ENCODE measurements around the gene PDPK1. TPM values are rescaled to one million over a fixed set of nuclear protein-coding genes. Genes with fewer than 3 reads are reported as not detected.

PDPK1 gene
- total RNA-seq, 1 experiment from 2014 or later: 31.6 TPM

DNA sequence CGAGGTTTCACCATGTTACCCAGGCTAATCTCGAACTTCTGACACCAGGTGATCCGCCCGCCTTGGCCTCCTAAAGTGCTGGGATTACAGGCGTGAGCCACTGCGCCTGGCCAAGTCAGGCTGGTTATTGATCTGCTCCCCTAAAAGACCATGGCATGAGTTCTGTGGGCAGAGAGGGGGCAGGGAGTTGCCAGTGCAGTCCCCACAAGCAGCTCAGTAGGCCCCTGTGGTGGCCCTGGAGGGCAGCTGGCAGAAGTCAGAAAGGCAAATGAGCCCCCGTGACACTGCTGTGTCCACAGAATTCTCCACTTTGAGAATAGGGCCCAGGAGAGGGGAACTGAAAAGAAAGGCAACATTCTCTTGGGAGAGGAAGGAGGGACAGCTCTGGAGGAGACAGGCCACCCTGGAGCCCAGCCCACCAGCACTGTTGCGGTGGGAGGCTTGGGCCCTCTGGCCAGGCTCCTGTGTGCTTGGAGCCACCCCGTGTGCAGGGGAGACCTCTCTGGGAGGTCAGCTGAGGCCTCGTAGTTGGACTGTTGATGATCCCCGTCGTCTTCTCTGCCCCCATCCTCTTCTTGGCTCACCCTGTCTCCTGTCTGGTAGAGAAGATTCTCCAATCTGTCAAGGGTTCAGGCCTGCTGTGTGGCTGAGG is 19.7 kb upstream of the PDPK1 start:
- DNase-seq (ENCODE audit: low spot score): no peak
- Histone ChIP-seq H3K4me1 (ENCODE audit: insufficient read depth, low read length, poor library complexity, severe bottlenecking) (peaks cover 20% of the 10 kb centered on the region), H3K27me3 (replicated peaks; ENCODE audit: insufficient read depth, low read depth, low read length, poor library complexity) (no peaks in the 10 kb centered on the region), H3K4me3 (ENCODE audit: low read depth, low read length, poor library complexity, severe bottlenecking) (no peak overlapping the region), H3K9me3 (ENCODE audit: low read depth, low read length, poor library complexity, severe bottlenecking) (no peaks in the 10 kb centered on the region), H3K27ac (ENCODE audit: low read depth, low read length, poor library complexity, severe bottlenecking) (peak overlapping the region; percentile 42), H3K36me3 (ENCODE audit: insufficient read depth, low read length, poor library complexity, severe bottlenecking) (peaks cover 3% of the 10 kb centered on the region)
- BruUV-seq (replicated peaks): no TSS peak
- intact Hi-C loops (cut with micrococcal nuclease; ENCODE audit: unreplicated experiment): no loop called here
- no peak for TF ChIP-seq EZH2 (IDR thresholded peaks at IDR 0.05; ENCODE audit: borderline replicate concordance, low read depth, low read length, poor library complexity, severe bottlenecking)
- TF ChIP-seq, protein P1, sequence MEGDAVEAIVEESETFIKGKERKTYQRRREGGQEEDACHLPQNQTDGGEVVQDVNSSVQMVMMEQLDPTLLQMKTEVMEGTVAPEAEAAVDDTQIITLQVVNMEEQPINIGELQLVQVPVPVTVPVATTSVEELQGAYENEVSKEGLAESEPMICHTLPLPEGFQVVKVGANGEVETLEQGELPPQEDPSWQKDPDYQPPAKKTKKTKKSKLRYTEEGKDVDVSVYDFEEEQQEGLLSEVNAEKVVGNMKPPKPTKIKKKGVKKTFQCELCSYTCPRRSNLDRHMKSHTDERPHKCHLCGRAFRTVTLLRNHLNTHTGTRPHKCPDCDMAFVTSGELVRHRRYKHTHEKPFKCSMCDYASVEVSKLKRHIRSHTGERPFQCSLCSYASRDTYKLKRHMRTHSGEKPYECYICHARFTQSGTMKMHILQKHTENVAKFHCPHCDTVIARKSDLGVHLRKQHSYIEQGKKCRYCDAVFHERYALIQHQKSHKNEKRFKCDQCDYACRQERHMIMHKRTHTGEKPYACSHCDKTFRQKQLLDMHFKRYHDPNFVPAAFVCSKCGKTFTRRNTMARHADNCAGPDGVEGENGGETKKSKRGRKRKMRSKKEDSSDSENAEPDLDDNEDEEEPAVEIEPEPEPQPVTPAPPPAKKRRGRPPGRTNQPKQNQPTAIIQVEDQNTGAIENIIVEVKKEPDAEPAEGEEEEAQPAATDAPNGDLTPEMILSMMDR (conservative IDR thresholded peaks at IDR 0.05; ENCODE audit: low read depth, low read length): no peak
- POLR2A ChIA-PET (ENCODE audit: low non-redundant PET): no interaction called here
- CTCF ChIA-PET: no interaction called here

DNA sequence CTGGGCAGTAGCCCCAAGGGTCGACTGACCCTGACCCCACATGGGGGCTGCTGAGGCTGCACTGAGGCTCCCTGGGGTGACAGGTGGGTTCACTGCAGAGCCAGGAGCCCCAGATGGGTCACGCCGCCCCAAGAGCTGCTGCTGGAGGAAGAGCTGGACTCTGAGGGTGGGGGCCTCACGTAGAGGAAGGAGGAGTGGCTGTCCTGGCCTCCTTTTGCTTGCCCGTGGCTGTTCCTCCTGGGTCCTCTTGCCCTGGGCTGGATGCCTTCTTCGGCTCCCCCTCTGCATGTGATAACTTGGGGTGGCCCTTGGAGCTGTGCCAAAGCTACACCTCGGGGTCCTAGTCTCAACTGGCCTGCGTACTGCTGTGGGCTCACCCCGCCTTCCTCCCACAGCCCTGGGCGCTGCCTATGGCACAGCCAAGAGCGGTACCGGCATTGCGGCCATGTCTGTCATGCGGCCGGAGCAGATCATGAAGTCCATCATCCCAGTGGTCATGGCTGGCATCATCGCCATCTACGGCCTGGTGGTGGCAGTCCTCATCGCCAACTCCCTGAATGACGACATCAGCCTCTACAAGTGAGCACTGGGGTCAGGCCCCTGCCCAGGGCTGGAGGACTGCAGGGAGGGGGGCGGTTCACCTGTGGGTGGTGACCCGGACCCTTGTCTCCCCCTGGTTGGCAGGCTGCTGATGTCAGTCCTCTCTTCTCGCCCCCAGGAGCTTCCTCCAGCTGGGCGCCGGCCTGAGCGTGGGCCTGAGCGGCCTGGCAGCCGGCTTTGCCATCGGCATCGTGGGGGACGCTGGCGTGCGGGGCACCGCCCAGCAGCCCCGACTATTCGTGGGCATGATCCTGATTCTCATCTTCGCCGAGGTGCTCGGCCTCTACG is 18.8 kb upstream of the PDPK1 start:
- H3K27ac ChIP-seq (ENCODE audit: low read depth, low read length, poor library complexity, severe bottlenecking): no peak overlapping the region
- TF ChIP-seq, protein P1 (conservative IDR thresholded peaks at IDR 0.05; ENCODE audit: low read depth, low read length): no peak
- TF ChIP-seq EZH2 (IDR thresholded peaks at IDR 0.05; ENCODE audit: borderline replicate concordance, low read depth, low read length, poor library complexity, severe bottlenecking): no peak
- intact Hi-C loops (cut with micrococcal nuclease; ENCODE audit: unreplicated experiment): no loop called here
- H3K36me3 ChIP-seq (ENCODE audit: insufficient read depth, low read length, poor library complexity, severe bottlenecking): peaks cover 3% of the 10 kb centered on the region
- no peaks in the 10 kb centered on the region for H3K27me3 ChIP-seq (replicated peaks; ENCODE audit: insufficient read depth, low read depth, low read length, poor library complexity)
- DNase-seq (ENCODE audit: low spot score): no peak
- peaks cover 15% of the 10 kb centered on the region for H3K4me1 ChIP-seq (ENCODE audit: insufficient read depth, low read length, poor library complexity, severe bottlenecking)
- ChIA-PET CTCF (no interaction called here), POLR2A (ENCODE audit: low non-redundant PET) (no interaction called here)
- BruUV-seq (replicated peaks): no TSS peak
- no peaks in the 10 kb centered on the region for H3K9me3 ChIP-seq (ENCODE audit: low read depth, low read length, poor library complexity, severe bottlenecking)
- peak overlapping the region; percentile 65 for H3K4me3 ChIP-seq (ENCODE audit: low read depth, low read length, poor library complexity, severe bottlenecking)

DNA sequence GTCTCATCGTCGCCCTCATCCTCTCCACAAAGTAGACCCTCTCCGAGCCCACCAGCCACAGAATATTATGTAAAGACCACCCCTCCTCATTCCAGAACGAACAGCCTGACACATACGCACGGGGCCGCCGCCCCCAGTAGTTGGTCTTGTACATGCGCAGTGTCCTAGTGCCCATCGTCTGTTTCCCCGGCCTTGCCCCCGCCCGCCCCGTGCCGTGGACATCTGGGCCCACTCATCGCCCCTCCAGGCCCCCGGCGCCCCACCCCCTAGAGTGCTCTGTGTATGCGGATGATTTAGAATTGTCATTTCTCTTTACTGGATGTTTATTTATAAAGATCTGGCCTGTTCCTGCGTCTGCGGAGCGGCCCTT is 18.1 kb upstream of the PDPK1 start:
- ChIA-PET CTCF (interaction anchor here (1.0 kb wide), 1 partner anchor 18 kb away, joined by 4 read pairs; no protein-coding TSS in a partner anchor), POLR2A (ENCODE audit: low non-redundant PET) (interaction anchor here (0.6 kb wide), 2 partner anchors 25 to 367 kb away, joined by 3 to 26 read pairs; no protein-coding TSS in a partner anchor)
- TF ChIP-seq, protein P1 (conservative IDR thresholded peaks at IDR 0.05; ENCODE audit: low read depth, low read length): no peak
- no peak for TF ChIP-seq EZH2 (IDR thresholded peaks at IDR 0.05; ENCODE audit: borderline replicate concordance, low read depth, low read length, poor library complexity, severe bottlenecking)
- no peak overlapping the region for H3K27ac ChIP-seq (ENCODE audit: low read depth, low read length, poor library complexity, severe bottlenecking)
- H3K4me3 ChIP-seq (ENCODE audit: low read depth, low read length, poor library complexity, severe bottlenecking): peak overlapping the region; percentile 65
- intact Hi-C loops (cut with micrococcal nuclease; ENCODE audit: unreplicated experiment): no loop called here
- H3K27me3 ChIP-seq (replicated peaks; ENCODE audit: insufficient read depth, low read depth, low read length, poor library complexity): no peaks in the 10 kb centered on the region
- BruUV-seq (replicated peaks): no TSS peak
- no peak for DNase-seq (ENCODE audit: low spot score)
- peaks cover 9% of the 10 kb centered on the region for H3K36me3 ChIP-seq (ENCODE audit: insufficient read depth, low read length, poor library complexity, severe bottlenecking)
- peaks cover 15% of the 10 kb centered on the region for H3K4me1 ChIP-seq (ENCODE audit: insufficient read depth, low read length, poor library complexity, severe bottlenecking)
- no peaks in the 10 kb centered on the region for H3K9me3 ChIP-seq (ENCODE audit: low read depth, low read length, poor library complexity, severe bottlenecking)
